Astrocyte (in vitro differentiated cells and primary cell): ENCODE results near the gene ITPA.

ENCODE experiments used
- EZH2 ChIP-seq: IDR thresholded peaks from 2 replicates; pipeline ENCODE4 v1.6.1; 2012; ENCODE audit warnings: mild to moderate bottlenecking, low read length, inconsistent platforms; ENCODE audit not compliant: insufficient read depth
- TF ChIP-seq, protein P1 (sequence below): IDR thresholded peaks from 2 replicates; pipeline ENCODE4 v1.5.1; 2011; ENCODE audit warnings: low read depth, mild to moderate bottlenecking, inconsistent platforms, low read length, moderate library complexity; ENCODE audit not compliant: insufficient read depth

DNA sequence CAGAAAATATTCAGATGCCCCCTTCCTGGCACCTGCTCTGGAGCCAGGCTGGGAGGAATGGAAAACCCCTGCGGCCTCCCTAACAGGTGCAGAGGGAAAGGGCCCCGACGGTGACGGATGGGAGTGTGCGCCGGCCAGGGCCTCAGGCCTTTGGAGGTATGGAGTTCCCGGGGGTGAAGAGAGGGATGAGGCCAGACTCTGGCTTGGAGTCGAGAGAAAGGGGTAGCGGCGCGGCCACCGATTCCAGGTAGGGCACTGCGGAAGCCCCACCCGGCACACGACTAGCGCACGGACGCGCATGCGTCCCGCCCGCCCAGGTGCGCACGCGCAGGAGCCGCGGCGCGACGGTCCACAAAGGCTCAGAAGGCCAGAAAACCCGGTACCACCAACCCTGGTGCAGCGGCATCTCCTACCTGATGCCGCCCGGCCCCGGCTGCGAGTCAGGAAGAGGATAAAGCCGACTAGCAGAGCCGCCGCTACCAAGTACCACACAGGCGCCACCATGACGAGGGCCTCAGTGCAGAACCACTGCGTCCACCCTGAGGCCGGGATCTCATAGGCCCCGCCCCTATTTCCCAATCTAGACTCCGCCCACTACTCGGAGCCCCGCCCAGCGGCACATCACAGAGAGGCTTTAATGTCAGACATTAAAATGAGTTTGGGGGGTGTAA is 5.0 kb upstream of the ITPA start, which contains the start of gene DDRGK1:
- TF ChIP-seq, protein P1, sequence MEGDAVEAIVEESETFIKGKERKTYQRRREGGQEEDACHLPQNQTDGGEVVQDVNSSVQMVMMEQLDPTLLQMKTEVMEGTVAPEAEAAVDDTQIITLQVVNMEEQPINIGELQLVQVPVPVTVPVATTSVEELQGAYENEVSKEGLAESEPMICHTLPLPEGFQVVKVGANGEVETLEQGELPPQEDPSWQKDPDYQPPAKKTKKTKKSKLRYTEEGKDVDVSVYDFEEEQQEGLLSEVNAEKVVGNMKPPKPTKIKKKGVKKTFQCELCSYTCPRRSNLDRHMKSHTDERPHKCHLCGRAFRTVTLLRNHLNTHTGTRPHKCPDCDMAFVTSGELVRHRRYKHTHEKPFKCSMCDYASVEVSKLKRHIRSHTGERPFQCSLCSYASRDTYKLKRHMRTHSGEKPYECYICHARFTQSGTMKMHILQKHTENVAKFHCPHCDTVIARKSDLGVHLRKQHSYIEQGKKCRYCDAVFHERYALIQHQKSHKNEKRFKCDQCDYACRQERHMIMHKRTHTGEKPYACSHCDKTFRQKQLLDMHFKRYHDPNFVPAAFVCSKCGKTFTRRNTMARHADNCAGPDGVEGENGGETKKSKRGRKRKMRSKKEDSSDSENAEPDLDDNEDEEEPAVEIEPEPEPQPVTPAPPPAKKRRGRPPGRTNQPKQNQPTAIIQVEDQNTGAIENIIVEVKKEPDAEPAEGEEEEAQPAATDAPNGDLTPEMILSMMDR = no peak
- no peak for TF ChIP-seq EZH2
